GM12878 (cell line): ENCODE results near the gene LRTM1. TPM values are rescaled to one million over a fixed set of nuclear protein-coding genes. Genes with fewer than 3 reads are reported as not detected.

Experiments used
- ATAC-seq: fragments of 200-7000 bp; cut with Tn5 transposase; 3 replicates; pipeline ENCODE4 v1.9.1; 2020; ENCODE audit warnings: mild to moderate bottlenecking, moderate library complexity
- BruUV-seq: library from RNA; stranded (reverse); fragments of 400-500 nt; replicated peaks from 2 replicates; lab custom pipeline; 2021; lab: Mats Ljungman, UMichigan
- CTCF ChIA-PET: fragments of 300-600 bp; sonication (Branson Sonifier 250); formaldehyde crosslinking; extraction: SDS; loops from one replicate; lab custom pipeline; 2021; ENCODE audit warnings: inconsistent platforms; lab: Yijun Ruan, JAX
- POLR2A ChIA-PET: fragments of 350-600 bp; formaldehyde crosslinking; extraction: SDS; loops from one replicate; lab custom pipeline; 2021; ENCODE audit warnings: inconsistent platforms; lab: Charles Lee
- RAD21 ChIA-PET: fragments of 300-600 bp; sonication (Branson Sonifier 250); formaldehyde crosslinking; loops from one replicate; lab custom pipeline; 2023; ENCODE audit warnings: antibody characterized with exemption; ENCODE audit not compliant: unreplicated experiment; lab: Charles Lee
- SMC1A ChIA-PET: fragments of 300-600 bp; sonication (Branson Sonifier 250); formaldehyde crosslinking; loops from one replicate; lab custom pipeline; 2023; ENCODE audit not compliant: unreplicated experiment, uncharacterized antibody; lab: Charles Lee
- DNase-seq: peaks from one replicate; pipeline ENCODE4 v3.0.0-alpha.2; 2011; ENCODE audit warnings: low read depth, low spot score
- FAIRE-seq: peaks from 3 replicates; lab custom pipeline; 2011; peaks lifted over from hg19 to GRCh38; lab: Jason Lieb, UNC
- H2AFZ ChIP-seq: 2 replicates; pipeline ENCODE4 v1.6.0; 2011; ENCODE audit warnings: low read depth, low read length, control low read depth; ENCODE audit not compliant: control insufficient read depth
- H3K27ac ChIP-seq: 2 replicates; pipeline ENCODE4 v1.5.1; 2011; ENCODE audit warnings: control low read depth; ENCODE audit not compliant: control insufficient read depth, insufficient read depth
- H3K27me3 ChIP-seq, 2 experiments: replicated peaks in 1 of 2; 2 replicates each; pipeline versions ENCODE4 v1.6.0 to v1.6.1; 2011; ENCODE audit warnings: low read length in 1 of 2; ENCODE audit not compliant: control insufficient read depth in 2 of 2, insufficient read depth in 2 of 2
- H3K36me3 ChIP-seq, 2 experiments: 2 replicates each; pipeline ENCODE4 v1.5.1; 2011; ENCODE audit warnings: low read length in 1 of 2; ENCODE audit not compliant: control insufficient read depth in 2 of 2, insufficient read depth in 2 of 2
- H3K4me1 ChIP-seq: 2 replicates; pipeline ENCODE4 v1.6.1; 2011; ENCODE audit warnings: mild to moderate bottlenecking, low read length, moderate library complexity, mixed read lengths; ENCODE audit not compliant: control insufficient read depth, insufficient read depth
- H3K4me2 ChIP-seq: 2 replicates; pipeline ENCODE4 v1.6.0; 2011; ENCODE audit warnings: control low read depth; ENCODE audit not compliant: control insufficient read depth, insufficient read depth
- H3K4me3 ChIP-seq: fragments of 200-600 bp; sonication (generic); 2 replicates; pipeline ENCODE4 v1.5.1; 2016
- H3K79me2 ChIP-seq: 2 replicates; pipeline ENCODE4 v1.6.0; 2011; ENCODE audit warnings: low read length; ENCODE audit not compliant: control insufficient read depth, insufficient read depth
- H3K9ac ChIP-seq: 2 replicates; pipeline ENCODE4 v1.8.0; 2011; ENCODE audit warnings: low read length, control low read depth, mixed read lengths; ENCODE audit not compliant: control insufficient read depth, insufficient read depth
- H3K9me3 ChIP-seq: replicated peaks from 3 replicates; pipeline ENCODE4 v1.5.1; 2011; ENCODE audit warnings: mild to moderate bottlenecking, low read length; ENCODE audit not compliant: control insufficient read depth, insufficient read depth
- H4K20me1 ChIP-seq: 2 replicates; pipeline ENCODE4 v1.6.0; 2011; ENCODE audit not compliant: control insufficient read depth, insufficient read depth
- CTCF ChIP-seq, 3 experiments: IDR thresholded peaks in 2 of 3; conservative IDR thresholded peaks in 1 of 3; 2 replicates each; pipeline ENCODE4 v1.5.1; 2011; ENCODE audit warnings: low read depth in 3 of 3, low read length in 3 of 3, mild to moderate bottlenecking in 3 of 3, control low read depth in 2 of 3, moderate library complexity in 2 of 3, inconsistent platforms in 1 of 3, mixed read lengths in 1 of 3; ENCODE audit not compliant: control insufficient read depth in 2 of 3, insufficient read depth in 1 of 3; ENCODE audit errors: extremely low read depth in 1 of 3
- E2F8 ChIP-seq: fragments of 450-650 bp; IDR thresholded peaks from 2 replicates; pipeline ENCODE4 v1.6.1; 2018; ENCODE audit warnings: mild to moderate bottlenecking, low read depth, moderate library complexity; ENCODE audit not compliant: partially characterized antibody
- EP300 ChIP-seq, 2 experiments: fragments of 150-350 bp in 1 of 2; IDR thresholded peaks; 2 replicates each; pipeline ENCODE4 v1.6.1; 2011 to 2012; ENCODE audit warnings: low read depth in 2 of 2, low read length in 2 of 2, borderline replicate concordance in 1 of 2, improper control_type of control experiment in 1 of 2, inconsistent platforms in 1 of 2; ENCODE audit not compliant: control insufficient read depth in 1 of 2
- HDAC6 ChIP-seq: fragments of 200-600 bp; sonication (generic); IDR thresholded peaks from one replicate; pipeline ENCODE4 v1.8.0; 2017; ENCODE audit warnings: antibody characterized with exemption; ENCODE audit not compliant: unreplicated experiment
- KLF5 ChIP-seq: fragments of 450-650 bp; IDR thresholded peaks from 2 replicates; pipeline ENCODE4 v1.6.1; 2014; ENCODE audit warnings: mild to moderate bottlenecking; ENCODE audit not compliant: partially characterized antibody
- PML ChIP-seq: IDR thresholded peaks from 2 replicates; pipeline ENCODE4 v1.6.1; 2012; ENCODE audit warnings: low read length, inconsistent platforms
- STAT1 ChIP-seq: fragments of 450-650 bp; conservative IDR thresholded peaks from 2 replicates; pipeline ENCODE4 v1.6.1; 2014; ENCODE audit warnings: antibody characterized with exemption, mild to moderate bottlenecking
- WGBS: methylation state at CpG from one replicate; pipeline ENCODE4 v1.1.6; 2016; ENCODE audit warnings: low lambda C conversion rate; ENCODE audit not compliant: insufficient replicate concordance, insufficient coverage; ENCODE audit errors: missing lambda C conversion rate; 5-methylcytosine and 5-hydroxymethylcytosine counted together
- in situ Hi-C: fragments of 300-500 bp; cut with MboI; formaldehyde crosslinking; loops from 9 replicates; pipeline ENCODE4 v1.14.3; 2018; ENCODE audit warnings: mixed read lengths
- intact Hi-C: fragments of 100-400 bp; cut with micrococcal nuclease; formaldehyde crosslinking; loops from one replicate; pipeline ENCODE4 v1.14.2; 2022; ENCODE audit not compliant: unreplicated experiment
- polyA plus RNA-seq, 11 experiments: library from polyadenylated mRNA; depleted of rRNA in 4 of 11; unstranded in 6 of 11; stranded (reverse) in 5 of 11; fragments of >200 nt; fragmentation: Nextera tagmentation in 4 of 11; fragmentation: Illumina TruSeq in 1 of 11; extraction: Ambion mirVana in 4 of 11; extraction: Trizol in 1 of 11; gene quantifications; 1 replicate in 1 of 11; 2 replicates in 10 of 11; pipeline versions ENCODE4 v1.2.1 to v1.2.3, GENCODE V29; 2011 to 2016; ENCODE audit warnings: inconsistent platforms in 2 of 11, missing spikeins in 2 of 11, low read depth in 1 of 11
- total RNA-seq, 4 experiments: library from RNA; depleted of rRNA in 3 of 4; stranded (reverse); fragments of >200 nt in 3 of 4; fragmentation: Illumina TruSeq in 1 of 4; extraction: Trizol in 1 of 4; gene quantifications; 2 replicates each; pipeline versions ENCODE4 v1.2.1 to v1.2.3, GENCODE V29; 2013 to 2021
- TF ChIP-seq, protein P1 (sequence below): IDR thresholded peaks from 2 replicates; pipeline ENCODE4 v1.6.1; 2012; ENCODE audit warnings: low read depth, low read length, improper control_type of control experiment
- TF ChIP-seq, protein P2 (sequence below): fragments of 150-350 bp; IDR thresholded peaks from 2 replicates; pipeline ENCODE4 v1.6.1; 2016; ENCODE audit warnings: low read depth, low read length
- TF ChIP-seq, protein P3 (sequence below): fragments of 450-650 bp; IDR thresholded peaks from 2 replicates; pipeline ENCODE4 v1.6.1; 2018; ENCODE audit warnings: borderline replicate concordance, mild to moderate bottlenecking; ENCODE audit not compliant: partially characterized antibody

The LRTM1 gene
- total and polyA plus RNA-seq, 10 of the 15 experiments (the other 5 are each of a cell fraction or from before 2014, with no cell fraction given), result 0.08 TPM; not detected in 9

- intact Hi-C loops, result no loop called here
- TF ChIP-seq EP300 (IDR thresholded peaks at IDR 0.05; ENCODE audit: borderline replicate concordance in 1 of 2, control insufficient read depth in 1 of 2, low read depth in 2 of 2, low read length in 2 of 2) (no peak), HDAC6 (no peak), E2F8 (no peak), KLF5 (no peak), CTCF (IDR thresholded peaks at IDR 0.05 in 2 of 3, conservative IDR thresholded peaks at IDR 0.05 in 1 of 3; ENCODE audit: control insufficient read depth in 2 of 3, extremely low read depth in 1 of 3, insufficient read depth in 1 of 3, low read depth in 3 of 3, low read length in 3 of 3) (no peak), PML (no peak), STAT1 (no peak)
- TF ChIP-seq, protein P1, sequence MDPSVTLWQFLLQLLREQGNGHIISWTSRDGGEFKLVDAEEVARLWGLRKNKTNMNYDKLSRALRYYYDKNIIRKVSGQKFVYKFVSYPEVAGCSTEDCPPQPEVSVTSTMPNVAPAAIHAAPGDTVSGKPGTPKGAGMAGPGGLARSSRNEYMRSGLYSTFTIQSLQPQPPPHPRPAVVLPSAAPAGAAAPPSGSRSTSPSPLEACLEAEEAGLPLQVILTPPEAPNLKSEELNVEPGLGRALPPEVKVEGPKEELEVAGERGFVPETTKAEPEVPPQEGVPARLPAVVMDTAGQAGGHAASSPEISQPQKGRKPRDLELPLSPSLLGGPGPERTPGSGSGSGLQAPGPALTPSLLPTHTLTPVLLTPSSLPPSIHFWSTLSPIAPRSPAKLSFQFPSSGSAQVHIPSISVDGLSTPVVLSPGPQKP, result no peak
- TF ChIP-seq, protein P2, sequence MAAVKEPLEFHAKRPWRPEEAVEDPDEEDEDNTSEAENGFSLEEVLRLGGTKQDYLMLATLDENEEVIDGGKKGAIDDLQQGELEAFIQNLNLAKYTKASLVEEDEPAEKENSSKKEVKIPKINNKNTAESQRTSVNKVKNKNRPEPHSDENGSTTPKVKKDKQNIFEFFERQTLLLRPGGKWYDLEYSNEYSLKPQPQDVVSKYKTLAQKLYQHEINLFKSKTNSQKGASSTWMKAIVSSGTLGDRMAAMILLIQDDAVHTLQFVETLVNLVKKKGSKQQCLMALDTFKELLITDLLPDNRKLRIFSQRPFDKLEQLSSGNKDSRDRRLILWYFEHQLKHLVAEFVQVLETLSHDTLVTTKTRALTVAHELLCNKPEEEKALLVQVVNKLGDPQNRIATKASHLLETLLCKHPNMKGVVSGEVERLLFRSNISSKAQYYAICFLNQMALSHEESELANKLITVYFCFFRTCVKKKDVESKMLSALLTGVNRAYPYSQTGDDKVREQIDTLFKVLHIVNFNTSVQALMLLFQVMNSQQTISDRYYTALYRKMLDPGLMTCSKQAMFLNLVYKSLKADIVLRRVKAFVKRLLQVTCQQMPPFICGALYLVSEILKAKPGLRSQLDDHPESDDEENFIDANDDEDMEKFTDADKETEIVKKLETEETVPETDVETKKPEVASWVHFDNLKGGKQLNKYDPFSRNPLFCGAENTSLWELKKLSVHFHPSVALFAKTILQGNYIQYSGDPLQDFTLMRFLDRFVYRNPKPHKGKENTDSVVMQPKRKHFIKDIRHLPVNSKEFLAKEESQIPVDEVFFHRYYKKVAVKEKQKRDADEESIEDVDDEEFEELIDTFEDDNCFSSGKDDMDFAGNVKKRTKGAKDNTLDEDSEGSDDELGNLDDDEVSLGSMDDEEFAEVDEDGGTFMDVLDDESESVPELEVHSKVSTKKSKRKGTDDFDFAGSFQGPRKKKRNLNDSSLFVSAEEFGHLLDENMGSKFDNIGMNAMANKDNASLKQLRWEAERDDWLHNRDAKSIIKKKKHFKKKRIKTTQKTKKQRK, result no peak
- TF ChIP-seq, protein P3, sequence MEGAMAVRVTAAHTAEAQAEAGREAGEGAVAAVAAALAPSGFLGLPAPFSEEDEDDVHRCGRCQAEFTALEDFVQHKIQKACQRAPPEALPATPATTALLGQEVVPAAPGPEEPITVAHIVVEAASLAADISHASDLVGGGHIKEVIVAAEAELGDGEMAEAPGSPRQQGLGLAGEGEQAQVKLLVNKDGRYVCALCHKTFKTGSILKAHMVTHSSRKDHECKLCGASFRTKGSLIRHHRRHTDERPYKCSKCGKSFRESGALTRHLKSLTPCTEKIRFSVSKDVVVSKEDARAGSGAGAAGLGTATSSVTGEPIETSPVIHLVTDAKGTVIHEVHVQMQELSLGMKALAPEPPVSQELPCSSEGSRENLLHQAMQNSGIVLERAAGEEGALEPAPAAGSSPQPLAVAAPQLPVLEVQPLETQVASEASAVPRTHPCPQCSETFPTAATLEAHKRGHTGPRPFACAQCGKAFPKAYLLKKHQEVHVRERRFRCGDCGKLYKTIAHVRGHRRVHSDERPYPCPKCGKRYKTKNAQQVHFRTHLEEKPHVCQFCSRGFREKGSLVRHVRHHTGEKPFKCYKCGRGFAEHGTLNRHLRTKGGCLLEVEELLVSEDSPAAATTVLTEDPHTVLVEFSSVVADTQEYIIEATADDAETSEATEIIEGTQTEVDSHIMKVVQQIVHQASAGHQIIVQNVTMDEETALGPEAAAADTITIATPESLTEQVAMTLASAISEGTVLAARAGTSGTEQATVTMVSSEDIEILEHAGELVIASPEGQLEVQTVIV, result no peak
Measured at GRCh38 chr3:54875596-54876268, 52.1 kb downstream of the LRTM1 start.

More at GRCh38 chr3:54875596-54876268, 52.1 kb downstream of the LRTM1 start:
- RAD21 ChIA-PET, result no interaction called here
- Histone ChIP-seq H3K9me3 (no peaks in the 10 kb centered on the region), H3K4me3 (no peak overlapping the region), H3K9ac (no peak overlapping the region), H3K4me1 (no peaks in the 10 kb centered on the region), H4K20me1 (no peaks in the 10 kb centered on the region), H3K27ac (no peak overlapping the region), H3K4me2 (no peak overlapping the region), H2AFZ (no peak overlapping the region), H3K27me3 (0 out of 4 replicates have a peak, but pooled peaks cover 0 to 2% of the 10 kb centered on the region in 2 experiments), H3K79me2 (no peaks in the 10 kb centered on the region), H3K36me3 (no peaks in the 10 kb centered on the region)
- WGBS, result 23% methylated on average over 8 of the region's 8 CpGs
- CTCF ChIA-PET, result no interaction called here
- no TSS peak for BruUV-seq
- ATAC-seq (no peak), DNase-seq (no peak), FAIRE-seq (no peak)
- SMC1A ChIA-PET, result interaction anchor here (1.1 kb wide), 2 partner anchors 10 to 23 kb away, joined by 3 read pairs; no protein-coding TSS in a partner anchor
- in situ Hi-C loops, result no loop called here
- POLR2A ChIA-PET, result no interaction called here
